GM12874 (cell line): ENCODE data around the gene IFI16.

Source experiments
- CTCF ChIP-seq: IDR thresholded peaks from 2 replicates; pipeline ENCODE4 v1.5.1; 2011; ENCODE audit warnings: low read depth, mild to moderate bottlenecking, control low read depth, low read length, moderate library complexity; ENCODE audit not compliant: insufficient read depth

IFI16 gene

GRCh38 chr1:159054427-159054826, 44.7 kb downstream of the IFI16 start:
- TF ChIP-seq CTCF: no peak

- TF ChIP-seq CTCF: no peak
Observed at GRCh38 chr1:159055181-159055641, 45.5 kb downstream of the IFI16 start.

DNA sequence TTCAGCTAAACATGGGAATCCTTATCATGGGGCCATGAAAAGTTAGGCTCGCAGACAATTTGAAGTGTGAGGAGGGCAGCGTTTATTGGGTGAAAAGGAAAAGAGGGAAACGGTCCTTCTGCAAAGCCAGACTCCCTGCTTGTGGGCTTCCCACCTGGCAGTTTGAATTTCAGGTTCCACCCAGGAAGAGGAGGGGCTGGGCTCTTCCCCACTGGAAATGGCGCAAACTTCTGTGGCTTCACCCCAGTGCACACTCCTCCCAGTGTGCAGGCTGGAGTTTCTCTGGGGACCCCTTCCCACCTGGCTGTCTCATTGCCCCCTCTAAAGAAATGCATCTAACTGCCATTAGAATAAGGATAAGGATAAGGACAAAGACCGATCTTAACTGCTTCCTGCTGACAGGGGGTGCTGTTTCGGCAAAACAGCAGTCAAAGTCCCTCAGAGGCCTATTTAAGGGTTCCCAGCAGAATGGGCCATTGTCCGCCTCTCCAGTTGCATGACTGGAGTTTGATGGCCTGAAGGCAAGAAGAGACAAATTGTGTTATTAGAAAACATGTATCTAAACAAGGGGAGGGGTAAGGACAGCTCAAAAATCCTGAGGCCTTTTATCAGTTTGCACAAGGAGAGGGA, 46.5 kb downstream of the IFI16 start:
- TF ChIP-seq CTCF: 0 out of 2 replicates have a peak, but pooled peaks have one; percentile 14

DNA sequence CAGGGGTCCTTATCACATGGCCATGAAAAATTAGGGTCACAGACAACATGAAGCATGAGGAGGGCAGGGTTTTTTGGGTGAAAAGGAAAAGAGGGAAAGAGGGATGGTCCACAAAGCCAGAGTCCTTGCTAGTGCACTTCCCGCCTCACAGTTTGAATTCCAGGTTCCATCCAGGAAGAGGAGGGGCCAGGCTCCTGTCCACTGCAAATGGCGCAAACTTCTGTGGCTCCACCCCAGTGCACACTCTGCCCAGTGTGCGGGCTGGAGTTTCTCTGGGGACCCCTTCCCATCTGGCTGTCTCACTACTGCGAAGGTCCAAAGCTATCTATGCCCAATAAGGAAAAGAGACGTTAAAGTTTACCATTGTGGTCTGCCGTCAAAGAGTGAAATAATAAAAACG, 49.0 kb downstream of the IFI16 start:
- TF ChIP-seq CTCF: no peak

DNA sequence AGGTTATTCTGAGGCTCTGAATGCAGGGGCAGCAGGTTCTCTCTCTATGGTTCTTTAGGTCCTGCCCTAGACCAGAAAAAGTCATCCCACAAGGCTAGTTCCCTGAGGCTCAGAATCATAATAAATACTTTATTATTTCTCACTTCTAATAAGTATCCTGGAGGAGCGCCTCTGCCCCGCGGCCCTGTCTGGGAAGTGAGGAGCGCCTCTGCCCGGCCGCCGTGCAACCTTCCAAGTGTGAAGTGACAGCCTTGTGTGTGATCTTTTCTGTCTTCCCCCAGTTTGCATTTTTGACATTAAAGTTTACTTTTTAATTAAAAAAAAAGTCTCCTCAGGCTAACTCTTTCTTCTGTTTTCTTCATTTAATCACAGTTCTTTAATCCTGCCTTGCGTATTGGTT, 55.4 kb downstream of the IFI16 start:
- TF ChIP-seq CTCF: no peak

GRCh38 chr1:159066108-159066507, 56.4 kb downstream of the IFI16 start:
- no peak for TF ChIP-seq CTCF

GRCh38 chr1:159067699-159068621, 58.3 kb downstream of the IFI16 start:
- TF ChIP-seq CTCF: no peak
